ENCODE measurements around the gene DDX25. TPM values are rescaled to one million over a fixed set of nuclear protein-coding genes. Genes with fewer than 3 reads are reported as not detected.

Gene DDX25
- total and polyA plus RNA-seq, 2 of the 8 experiments (the other 6 are each of a cell fraction or from before 2014, with no cell fraction given), result 17.6 to 17.9 TPM

- Histone ChIP-seq H4K20me1 (replicated peaks in 1 of 2; ENCODE audit: control insufficient read depth in 1 of 2, insufficient read depth in 2 of 2, low read length in 2 of 2) (no peaks in the 10 kb centered on the region), H2BK20ac (ENCODE audit: low read length) (no peak overlapping the region), H4K8ac (ENCODE audit: extremely low read depth, insufficient read depth, low read length) (no peak overlapping the region), H3K4me3 (ENCODE audit: extremely low read depth in 1 of 4, insufficient read depth in 2 of 4, low read depth in 3 of 4, low read length in 4 of 4) (no peak overlapping the region), H4K5ac (ENCODE audit: insufficient read length, low read depth, low read length) (no peak overlapping the region), H3K56ac (replicated peaks; ENCODE audit: insufficient read length, low read depth, low read length) (no peak overlapping the region), H3K36me3 (ENCODE audit: control insufficient read depth in 2 of 4, insufficient read depth in 4 of 4, low read length in 3 of 4) (no peaks in the 10 kb centered on the region), H2BK15ac (ENCODE audit: low read length) (no peak overlapping the region), H3K9me3 (ENCODE audit: insufficient read depth in 2 of 2, low read depth in 1 of 2, low read length in 1 of 2) (no peaks in the 10 kb centered on the region), H3K4me2 (ENCODE audit: insufficient read depth in 1 of 2, low read depth in 2 of 2, low read length in 2 of 2) (no peak overlapping the region), H3K79me1 (ENCODE audit: low read depth, low read length) (no peaks in the 10 kb centered on the region), H3K14ac (ENCODE audit: insufficient read length) (no peak overlapping the region), H3K79me2 (ENCODE audit: control insufficient read depth in 1 of 2, insufficient read depth in 2 of 2, low read length in 2 of 2) (no peaks in the 10 kb centered on the region), H3K27ac (ENCODE audit: low read depth, low read length) (no peak overlapping the region), H3K23me2 (ENCODE audit: low read depth, low read length) (no peaks in the 10 kb centered on the region), H3K18ac (ENCODE audit: extremely low read depth, low read length) (no peak overlapping the region), H3K27me3 (replicated peaks in 1 of 4; ENCODE audit: control insufficient read depth in 3 of 4, extremely low read depth in 1 of 4, insufficient read depth in 3 of 4, low read length in 3 of 4) (peaks cover 0 to 6% (median 2%) of the 10 kb centered on the region in 4 experiments; a peak in 2 of 7 replicates), H4K91ac (replicated peaks; ENCODE audit: insufficient read length, low read length) (no peak overlapping the region), H2BK5ac (ENCODE audit: low read depth, low read length) (no peak overlapping the region), H2AFZ (ENCODE audit: low read length) (no peak overlapping the region), H3K9ac (replicated peaks in 1 of 4; ENCODE audit: extremely low read depth in 1 of 4, low read depth in 3 of 4, low read length in 3 of 4) (no peak overlapping the region), H3K4ac (replicated peaks; ENCODE audit: insufficient read length, low read depth, low read length) (no peak overlapping the region), H2BK120ac (replicated peaks; ENCODE audit: low read depth, low read length) (no peak overlapping the region), H2AK5ac (ENCODE audit: low read depth, low read length) (no peak overlapping the region), H3K23ac (ENCODE audit: insufficient read length) (no peak overlapping the region), H3K4me1 (replicated peaks in 1 of 4; ENCODE audit: control insufficient read depth in 3 of 4, insufficient read depth in 4 of 4, low read length in 3 of 4) (peaks cover 6 to 14% (median 11%) of the 10 kb centered on the region in 4 experiments), H2BK12ac (ENCODE audit: low read depth, low read length) (no peak overlapping the region)
- ChIA-PET POLR2A (ENCODE audit: partially characterized antibody) (interaction anchor here (0.6 to 1.4 kb wide), 3 partner anchors 11 to 347 kb away, joined by 3 read pairs; no protein-coding TSS in a partner anchor), CTCF (ENCODE audit: partially characterized antibody) (interaction anchor here (1.0 to 3.2 kb wide), 4 partner anchors 10 to 258 kb away, joined by 3 to 10 read pairs (median 8); no protein-coding TSS in a partner anchor)
- DNase-seq (ENCODE audit: low read depth in 1 of 2, low spot score in 2 of 2) (peak in 1 of 2 experiments; percentile 33), FAIRE-seq (no peak)
- 85% methylated on average over 12 of the region's 12 CpGs; no CpG with 5 or more reads in 1 of the 2 experiments for WGBS, 2 experiments (ENCODE audit: extremely low coverage in 1 of 2, insufficient coverage in 1 of 2, insufficient read length in 1 of 2, insufficient replicate concordance in 2 of 2, low coverage in 1 of 2, low lambda C conversion rate in 2 of 2, missing lambda C conversion rate in 1 of 2)
- TF ChIP-seq RBBP5 (IDR thresholded peaks at IDR 0.05; ENCODE audit: borderline replicate concordance, low read depth, low read length) (no peak), YY1 (IDR thresholded peaks at IDR 0.05; ENCODE audit: low read depth, low read length) (no peak), POU5F1 (IDR thresholded peaks at IDR 0.05; ENCODE audit: low read depth, low read length) (no peak), SAP30 (IDR thresholded peaks at IDR 0.05; ENCODE audit: insufficient read depth, insufficient replicate concordance, low read length) (no peak), SP2 (IDR thresholded peaks at IDR 0.05; ENCODE audit: low read length) (no peak), HDAC2 (IDR thresholded peaks at IDR 0.05; ENCODE audit: borderline replicate concordance in 1 of 2, low read depth in 2 of 2, low read length in 2 of 2) (no peak), FOSL1 (IDR thresholded peaks at IDR 0.05; ENCODE audit: insufficient read depth, low read depth, low read length) (no peak), SRF (IDR thresholded peaks at IDR 0.05; ENCODE audit: low read depth, low read length) (no peak), PHF8 (conservative IDR thresholded peaks at IDR 0.05; ENCODE audit: low read depth, low read length) (no peak), ZNF274 (IDR thresholded peaks at IDR 0.05; ENCODE audit: borderline replicate concordance, extremely low read depth, low read length) (no peak), ATF2 (IDR thresholded peaks at IDR 0.05; ENCODE audit: low read length) (no peak)
Observed at GRCh38 chr11:125935618-125936199, 31.4 kb downstream of the DDX25 start.
